Activated naive CD8-positive, alpha-beta T cell (primary cell): ENCODE measurements around the gene TCEA3.

Experiments
- H3K27ac Mint-ChIP-seq: one replicate; pipeline ENCODE4 v1.8.0; 2021; ENCODE audit warnings: mixed read lengths
- H3K27me3 Mint-ChIP-seq: one replicate; pipeline ENCODE4 v1.8.0; 2021; ENCODE audit warnings: mixed read lengths
- H3K36me3 Mint-ChIP-seq: one replicate; pipeline ENCODE4 v1.8.0; 2021; ENCODE audit warnings: mixed read lengths
- H3K4me1 Mint-ChIP-seq: one replicate; pipeline ENCODE4 v1.8.0; 2021; ENCODE audit warnings: low read depth, mixed read lengths
- H3K4me3 Mint-ChIP-seq: one replicate; pipeline ENCODE4 v1.8.0; 2021; ENCODE audit warnings: mild to moderate bottlenecking, mixed read lengths
- H3K9me3 Mint-ChIP-seq: one replicate; pipeline ENCODE4 v1.8.0; 2021; ENCODE audit warnings: low read depth, mixed read lengths

Gene TCEA3

GRCh38 chr1:23436520-23437354, 12.2 kb upstream of the TCEA3 start:
- H3K9me3 Mint-ChIP-seq, result no peaks in the 10 kb centered on the region
- H3K27me3 Mint-ChIP-seq, result no peaks in the 10 kb centered on the region
- H3K4me1 Mint-ChIP-seq, result no peaks in the 10 kb centered on the region
- H3K4me3 Mint-ChIP-seq, result no peak overlapping the region
- no peak overlapping the region for H3K27ac Mint-ChIP-seq
- peaks cover 9% of the 10 kb centered on the region for H3K36me3 Mint-ChIP-seq

GRCh38 chr1:23434260-23434775, 9.8 kb upstream of the TCEA3 start:
- no peaks in the 10 kb centered on the region for H3K9me3 Mint-ChIP-seq
- H3K4me1 Mint-ChIP-seq, result no peaks in the 10 kb centered on the region
- no peak overlapping the region for H3K4me3 Mint-ChIP-seq
- peaks cover 9% of the 10 kb centered on the region for H3K36me3 Mint-ChIP-seq
- H3K27ac Mint-ChIP-seq, result no peak overlapping the region
- no peaks in the 10 kb centered on the region for H3K27me3 Mint-ChIP-seq

- no peak overlapping the region for H3K4me3 Mint-ChIP-seq
- H3K27me3 Mint-ChIP-seq, result no peaks in the 10 kb centered on the region
- no peak overlapping the region for H3K27ac Mint-ChIP-seq
- H3K9me3 Mint-ChIP-seq, result no peaks in the 10 kb centered on the region
- H3K36me3 Mint-ChIP-seq, result peaks cover 9% of the 10 kb centered on the region
- no peaks in the 10 kb centered on the region for H3K4me1 Mint-ChIP-seq
These were observed 8.6 kb upstream of the TCEA3 start for GRCh38 chr1:23433122-23433521.

- peaks cover 9% of the 10 kb centered on the region for H3K36me3 Mint-ChIP-seq
- H3K27me3 Mint-ChIP-seq, result no peaks in the 10 kb centered on the region
- H3K4me3 Mint-ChIP-seq, result no peak overlapping the region
- no peak overlapping the region for H3K27ac Mint-ChIP-seq
- H3K4me1 Mint-ChIP-seq, result no peaks in the 10 kb centered on the region
- no peaks in the 10 kb centered on the region for H3K9me3 Mint-ChIP-seq
These were observed 6.9 kb upstream of the TCEA3 start for GRCh38 chr1:23431431-23431830.

GRCh38 chr1:23430803-23431202, 6.3 kb upstream of the TCEA3 start:
- no peaks in the 10 kb centered on the region for H3K27me3 Mint-ChIP-seq
- no peak overlapping the region for H3K27ac Mint-ChIP-seq
- peaks cover 9% of the 10 kb centered on the region for H3K36me3 Mint-ChIP-seq
- no peak overlapping the region for H3K4me3 Mint-ChIP-seq
- no peaks in the 10 kb centered on the region for H3K9me3 Mint-ChIP-seq
- no peaks in the 10 kb centered on the region for H3K4me1 Mint-ChIP-seq

- H3K36me3 Mint-ChIP-seq, result peaks cover 6% of the 10 kb centered on the region
- no peak overlapping the region for H3K27ac Mint-ChIP-seq
- H3K4me1 Mint-ChIP-seq, result peaks cover 6% of the 10 kb centered on the region
- no peaks in the 10 kb centered on the region for H3K9me3 Mint-ChIP-seq
- no peaks in the 10 kb centered on the region for H3K27me3 Mint-ChIP-seq
- no peak overlapping the region for H3K4me3 Mint-ChIP-seq
These were observed 3.8 kb upstream of the TCEA3 start for GRCh38 chr1:23428136-23428905.

GRCh38 chr1:23427550-23427949, 3.0 kb upstream of the TCEA3 start:
- Mint-ChIP-seq H3K4me3 (no peak overlapping the region), H3K9me3 (no peaks in the 10 kb centered on the region), H3K4me1 (peaks cover 14% of the 10 kb centered on the region), H3K27ac (no peak overlapping the region), H3K27me3 (no peaks in the 10 kb centered on the region), H3K36me3 (peaks cover 4% of the 10 kb centered on the region)

GRCh38 chr1:23426828-23427227, 2.3 kb upstream of the TCEA3 start:
- Mint-ChIP-seq H3K27me3 (no peaks in the 10 kb centered on the region), H3K36me3 (no peaks in the 10 kb centered on the region), H3K27ac (no peak overlapping the region), H3K9me3 (no peaks in the 10 kb centered on the region), H3K4me3 (no peak overlapping the region), H3K4me1 (peaks cover 21% of the 10 kb centered on the region)

GRCh38 chr1:23425193-23425494, 596 bp upstream of the TCEA3 start:
- Mint-ChIP-seq H3K36me3 (no peaks in the 10 kb centered on the region), H3K4me3 (peak overlapping the region; percentile 56), H3K27me3 (no peaks in the 10 kb centered on the region), H3K9me3 (no peaks in the 10 kb centered on the region), H3K4me1 (peaks cover 29% of the 10 kb centered on the region), H3K27ac (no peak overlapping the region)

- peak overlapping the region; percentile 86 for H3K4me3 Mint-ChIP-seq
- no peaks in the 10 kb centered on the region for H3K9me3 Mint-ChIP-seq
- no peaks in the 10 kb centered on the region for H3K36me3 Mint-ChIP-seq
- no peaks in the 10 kb centered on the region for H3K27me3 Mint-ChIP-seq
- peak overlapping the region; percentile 64 for H3K27ac Mint-ChIP-seq
- H3K4me1 Mint-ChIP-seq, result peaks cover 32% of the 10 kb centered on the region
These were observed 894 bp downstream of the TCEA3 start for GRCh38 chr1:23423415-23424292.

GRCh38 chr1:23422941-23423340, 1.6 kb downstream of the TCEA3 start:
- Mint-ChIP-seq H3K27me3 (no peaks in the 10 kb centered on the region), H3K27ac (peak overlapping the region; percentile 64), H3K9me3 (no peaks in the 10 kb centered on the region), H3K4me3 (peak overlapping the region; percentile 86), H3K4me1 (peaks cover 32% of the 10 kb centered on the region), H3K36me3 (no peaks in the 10 kb centered on the region)

GRCh38 chr1:23422241-23422877, 2.2 kb downstream of the TCEA3 start:
- peak overlapping the region; percentile 86 for H3K4me3 Mint-ChIP-seq
- H3K9me3 Mint-ChIP-seq, result no peaks in the 10 kb centered on the region
- peak overlapping the region; percentile 64 for H3K27ac Mint-ChIP-seq
- peaks cover 32% of the 10 kb centered on the region for H3K4me1 Mint-ChIP-seq
- no peaks in the 10 kb centered on the region for H3K36me3 Mint-ChIP-seq
- no peaks in the 10 kb centered on the region for H3K27me3 Mint-ChIP-seq

GRCh38 chr1:23421753-23422240, 2.8 kb downstream of the TCEA3 start:
- H3K4me3 Mint-ChIP-seq, result peak overlapping the region; percentile 86

GRCh38 chr1:23421343-23421742, 3.2 kb downstream of the TCEA3 start:
- Mint-ChIP-seq H3K27ac (no peak overlapping the region), H3K27me3 (no peaks in the 10 kb centered on the region), H3K9me3 (no peaks in the 10 kb centered on the region), H3K4me1 (peaks cover 32% of the 10 kb centered on the region), H3K4me3 (no peak overlapping the region), H3K36me3 (no peaks in the 10 kb centered on the region)

More at GRCh38 chr1:23421753-23422240, 2.8 kb downstream of the TCEA3 start:
- peaks cover 32% of the 10 kb centered on the region for H3K4me1 Mint-ChIP-seq
- H3K27me3 Mint-ChIP-seq, result no peaks in the 10 kb centered on the region
- H3K9me3 Mint-ChIP-seq, result no peaks in the 10 kb centered on the region
- no peaks in the 10 kb centered on the region for H3K36me3 Mint-ChIP-seq
- peak overlapping the region; percentile 64 for H3K27ac Mint-ChIP-seq
